Measurements from ENCODE around the gene S100B. TPM values are rescaled to one million over a fixed set of nuclear protein-coding genes. Genes with fewer than 3 reads are reported as not detected.

S100B gene
- total RNA-seq, 1 donor from 2014 or later: not detected

DNA sequence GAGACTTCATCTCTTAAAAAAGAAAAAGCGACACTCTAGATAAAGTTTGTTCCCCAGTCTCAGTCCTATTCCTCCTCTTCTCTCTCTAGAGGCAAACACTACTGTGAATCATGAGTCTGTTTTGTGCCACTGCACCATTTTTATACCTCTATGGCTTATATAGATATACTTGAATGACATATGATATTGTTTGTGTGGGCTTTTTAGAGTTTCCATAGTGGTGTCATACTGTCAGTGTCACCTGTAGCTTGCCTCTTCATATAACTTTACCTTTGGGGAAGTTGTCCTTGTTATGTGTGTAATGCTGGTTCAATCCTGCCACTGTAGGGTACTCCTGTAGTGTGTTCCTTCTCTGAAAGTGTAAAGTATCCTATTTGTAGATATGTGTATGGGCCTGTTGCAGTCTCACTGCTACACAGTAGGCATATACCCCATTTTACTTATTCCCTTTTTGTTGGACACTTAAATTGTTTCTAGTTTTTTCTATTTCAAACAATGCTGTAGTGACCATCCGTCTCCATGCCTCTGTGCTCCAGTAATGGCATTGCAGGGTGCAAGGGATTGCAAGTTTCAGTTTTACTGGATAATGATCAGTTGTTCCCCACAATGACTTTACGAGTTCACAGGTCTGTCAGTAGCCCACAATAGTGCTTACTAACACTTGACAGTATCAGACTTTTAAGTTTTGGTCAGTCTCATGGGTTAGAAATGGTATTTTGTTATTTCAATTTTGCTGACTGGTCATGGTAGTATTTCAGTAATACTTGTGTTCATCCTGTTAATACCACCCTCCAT lies 33.3 kb upstream of the S100B start:
- TF ChIP-seq, protein P1, sequence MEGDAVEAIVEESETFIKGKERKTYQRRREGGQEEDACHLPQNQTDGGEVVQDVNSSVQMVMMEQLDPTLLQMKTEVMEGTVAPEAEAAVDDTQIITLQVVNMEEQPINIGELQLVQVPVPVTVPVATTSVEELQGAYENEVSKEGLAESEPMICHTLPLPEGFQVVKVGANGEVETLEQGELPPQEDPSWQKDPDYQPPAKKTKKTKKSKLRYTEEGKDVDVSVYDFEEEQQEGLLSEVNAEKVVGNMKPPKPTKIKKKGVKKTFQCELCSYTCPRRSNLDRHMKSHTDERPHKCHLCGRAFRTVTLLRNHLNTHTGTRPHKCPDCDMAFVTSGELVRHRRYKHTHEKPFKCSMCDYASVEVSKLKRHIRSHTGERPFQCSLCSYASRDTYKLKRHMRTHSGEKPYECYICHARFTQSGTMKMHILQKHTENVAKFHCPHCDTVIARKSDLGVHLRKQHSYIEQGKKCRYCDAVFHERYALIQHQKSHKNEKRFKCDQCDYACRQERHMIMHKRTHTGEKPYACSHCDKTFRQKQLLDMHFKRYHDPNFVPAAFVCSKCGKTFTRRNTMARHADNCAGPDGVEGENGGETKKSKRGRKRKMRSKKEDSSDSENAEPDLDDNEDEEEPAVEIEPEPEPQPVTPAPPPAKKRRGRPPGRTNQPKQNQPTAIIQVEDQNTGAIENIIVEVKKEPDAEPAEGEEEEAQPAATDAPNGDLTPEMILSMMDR (IDR thresholded peaks at IDR 0.05; ENCODE audit: insufficient read depth, low read length, poor library complexity, severe bottlenecking): no peak
- no peak overlapping the region for H3K4me3 ChIP-seq (ENCODE audit: low read depth, low read length)
- DNase-seq (ENCODE audit: low read depth): no peak
- H3K36me3 ChIP-seq (ENCODE audit: control insufficient read depth, insufficient read depth, low read length): no peaks in the 10 kb centered on the region
- H3K27me3 ChIP-seq (ENCODE audit: control insufficient read depth, insufficient read depth, low read length): no peaks in the 10 kb centered on the region

DNA sequence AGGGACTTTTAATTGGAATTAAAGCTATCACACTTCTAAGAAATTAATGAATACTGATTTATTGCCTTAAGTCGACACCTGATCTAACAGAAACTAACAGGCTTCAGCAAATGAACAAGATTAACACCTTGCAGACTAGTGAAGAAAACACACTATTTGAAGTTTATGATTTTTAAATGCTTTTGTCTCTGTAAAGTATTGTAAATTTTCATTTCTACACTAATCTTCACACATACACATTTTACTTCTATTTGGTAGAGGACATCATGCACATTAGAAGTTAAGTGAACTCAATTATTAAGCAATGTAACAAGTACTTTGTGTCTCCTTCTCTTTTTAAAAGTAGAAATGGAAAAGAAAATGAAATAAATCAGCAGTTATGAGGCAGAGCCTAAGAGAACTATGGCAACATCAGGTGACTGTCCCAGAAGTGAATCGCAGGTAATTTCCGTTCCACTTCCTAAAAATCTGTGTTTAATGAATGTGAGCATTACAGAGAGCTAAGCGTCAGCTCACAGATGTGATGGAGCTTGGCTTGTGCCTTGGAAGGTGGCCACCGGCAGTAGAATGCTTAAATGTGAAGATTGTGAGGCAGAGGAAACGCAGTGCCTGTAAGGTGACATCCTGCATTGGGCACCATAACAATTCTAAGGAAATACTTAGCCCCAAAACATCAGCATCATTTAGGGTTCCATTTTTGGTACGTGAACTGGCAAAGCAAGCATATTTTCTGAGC lies 31.8 kb upstream of the S100B start:
- Histone ChIP-seq H3K4me3 (ENCODE audit: low read depth, low read length) (peak overlapping the region; percentile 97), H3K27me3 (ENCODE audit: control insufficient read depth, insufficient read depth, low read length) (no peaks in the 10 kb centered on the region), H3K36me3 (ENCODE audit: control insufficient read depth, insufficient read depth, low read length) (no peaks in the 10 kb centered on the region)
- TF ChIP-seq, protein P1 (IDR thresholded peaks at IDR 0.05; ENCODE audit: insufficient read depth, low read length, poor library complexity, severe bottlenecking): no peak
- DNase-seq (ENCODE audit: low read depth): no peak

DNA sequence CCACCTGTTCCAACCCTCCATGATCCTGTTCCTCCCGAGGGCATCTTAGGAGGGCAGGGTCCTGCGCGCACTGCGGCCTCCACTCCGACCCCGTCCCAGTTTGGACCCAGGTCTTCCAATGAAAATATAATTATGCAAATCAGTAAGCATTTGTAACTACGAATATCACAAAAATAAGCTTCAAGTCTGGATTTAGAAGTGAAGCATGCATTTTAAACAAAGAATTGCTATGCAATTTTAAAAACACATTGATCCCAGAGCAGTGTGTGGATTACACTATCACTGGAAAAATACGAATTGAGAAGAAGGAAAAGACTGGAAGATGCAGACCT lies 31.3 kb upstream of the S100B start:
- TF ChIP-seq, protein P1 (IDR thresholded peaks at IDR 0.05; ENCODE audit: insufficient read depth, low read length, poor library complexity, severe bottlenecking): no peak
- DNase-seq (ENCODE audit: low read depth): no peak
- Histone ChIP-seq H3K36me3 (ENCODE audit: control insufficient read depth, insufficient read depth, low read length) (no peaks in the 10 kb centered on the region), H3K27me3 (ENCODE audit: control insufficient read depth, insufficient read depth, low read length) (no peaks in the 10 kb centered on the region), H3K4me3 (ENCODE audit: low read depth, low read length) (peak overlapping the region; percentile 97)

DNA sequence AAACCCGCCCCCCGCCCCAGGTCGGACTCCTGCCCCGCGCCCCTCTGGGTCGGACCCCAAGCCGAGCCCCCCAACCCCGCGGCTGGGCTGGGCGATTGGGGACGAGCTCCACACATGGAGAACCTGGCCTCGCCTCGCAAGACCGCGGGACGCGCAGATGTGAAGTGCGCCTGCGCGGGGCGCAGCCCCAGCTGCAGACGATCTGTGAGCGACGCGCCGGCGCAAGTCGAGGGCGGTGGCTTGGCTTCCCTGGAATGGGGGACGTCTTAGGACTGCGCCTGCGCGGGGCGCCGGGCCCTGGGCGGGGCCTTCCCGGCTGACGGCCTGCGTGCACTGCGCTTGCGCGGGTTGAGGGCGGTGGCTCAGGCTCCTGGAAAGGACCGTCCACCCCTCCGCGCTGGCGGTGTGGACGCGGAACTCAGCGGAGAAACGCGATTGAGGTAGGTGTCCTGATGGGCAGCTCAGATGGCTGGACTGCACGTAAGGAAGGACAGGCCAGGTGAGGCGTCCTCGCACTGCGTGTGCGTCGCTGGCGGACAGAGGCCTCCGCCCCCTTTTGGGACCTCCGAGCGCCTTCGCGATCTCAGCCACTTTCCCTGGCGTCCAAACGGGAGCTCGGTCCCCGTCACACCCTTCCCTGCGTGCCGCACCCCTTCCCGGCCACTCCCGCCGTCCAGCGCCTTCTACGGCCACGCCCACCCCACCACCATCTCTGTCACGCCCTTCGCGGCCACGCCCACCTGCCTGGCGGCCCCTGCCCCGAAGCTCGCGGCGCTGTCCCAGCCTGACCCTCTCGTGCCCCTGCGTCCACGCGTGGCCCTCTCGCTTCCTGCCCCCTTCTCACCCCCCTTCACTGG lies 30.7 kb upstream of the S100B start, which contains the start of gene PRMT2:
PRMT2 (plus strand) TSS at position 351 of the 857 bp plus-strand sequence. CDS start 1,278 bp downstream, outside the sequence.
- Histone ChIP-seq H3K36me3 (ENCODE audit: control insufficient read depth, insufficient read depth, low read length) (no peaks in the 10 kb centered on the region), H3K4me3 (ENCODE audit: low read depth, low read length) (peak within 1 kb of the TSS; percentile 97)
- TF ChIP-seq, protein P1 (IDR thresholded peaks at IDR 0.05; ENCODE audit: insufficient read depth, low read length, poor library complexity, severe bottlenecking): no peak

DNA sequence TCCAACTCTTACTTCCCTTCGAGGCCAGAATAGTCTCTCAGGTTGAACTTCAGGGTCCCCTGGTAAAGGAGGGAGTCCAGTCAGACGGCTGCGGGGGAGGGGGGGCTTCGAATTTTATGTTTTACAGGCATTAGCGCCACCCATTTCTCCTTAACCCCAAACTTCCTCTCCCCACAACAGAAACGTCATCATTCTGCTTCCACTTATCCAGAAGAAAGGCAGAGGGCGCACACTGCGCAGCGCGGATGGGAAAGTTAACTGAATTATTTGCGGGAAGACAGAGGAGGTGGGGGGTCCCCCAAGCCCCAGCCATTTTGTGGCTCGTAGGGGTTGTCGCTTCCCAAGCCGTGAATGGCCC lies 30.1 kb upstream of the S100B start:
- DNase-seq (ENCODE audit: low read depth): peak; percentile 50
- Histone ChIP-seq H3K4me3 (ENCODE audit: low read depth, low read length) (peak overlapping the region; percentile 97), H3K27me3 (ENCODE audit: control insufficient read depth, insufficient read depth, low read length) (no peaks in the 10 kb centered on the region), H3K36me3 (ENCODE audit: control insufficient read depth, insufficient read depth, low read length) (no peaks in the 10 kb centered on the region)
- TF ChIP-seq, protein P1 (IDR thresholded peaks at IDR 0.05; ENCODE audit: insufficient read depth, low read length, poor library complexity, severe bottlenecking): peak; percentile 33

More for the DNA sequence above, 30.7 kb upstream of the S100B start, which contains the start of gene PRMT2:
- DNase-seq (ENCODE audit: low read depth): peak; percentile 83
- H3K27me3 ChIP-seq (ENCODE audit: control insufficient read depth, insufficient read depth, low read length): no peaks in the 10 kb centered on the region
